ENCODE results near the gene BPHL. TPM values are rescaled to one million over a fixed set of nuclear protein-coding genes. Genes with fewer than 3 reads are reported as not detected.

BPHL gene
- 9.5 and 15.1 TPM in 2 replicates for total RNA-seq

- DNase-seq (ENCODE audit: low read depth) (peak; percentile 80), FAIRE-seq (no peak)
- Histone ChIP-seq H3K27me3 (ENCODE audit: control insufficient read depth, insufficient read depth, low read length) (no peaks in the 10 kb centered on the region), H3K4me3 (ENCODE audit: low read depth, low read length) (peak within 1 kb of the TSS; percentile 67), H3K36me3 (ENCODE audit: control insufficient read depth, insufficient read depth, low read length) (peaks cover 2% of the 10 kb centered on the region)
- TF ChIP-seq CTCF (IDR thresholded peaks at IDR 0.05; ENCODE audit: insufficient read depth, low read length, severe bottlenecking), result no peak
These were observed at the start of gene BPHL for GRCh38 chr6:3118353-3119039. BPHL (plus strand) TSS chr6:3118711; CDS start chr6:3118741, 30 bp downstream.

DNA sequence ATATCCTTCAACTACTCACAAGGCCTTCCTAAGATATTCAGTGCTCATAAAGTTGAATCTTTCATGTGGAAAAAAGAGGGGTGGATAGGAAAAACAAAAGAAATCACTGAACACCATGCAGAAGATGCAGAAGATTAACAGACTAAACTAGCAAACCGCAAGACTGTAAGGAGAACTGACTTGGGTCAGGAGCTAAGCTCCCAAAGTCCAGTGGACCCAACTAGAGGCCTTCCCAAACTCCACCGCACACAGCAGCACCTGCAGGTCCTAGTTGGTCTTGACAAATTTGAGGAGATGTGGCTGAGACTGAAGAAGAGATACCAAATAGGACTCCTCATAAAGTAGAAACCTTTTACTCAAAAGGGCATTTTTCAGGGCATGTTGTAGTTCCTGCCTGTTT, 46.9 kb upstream of the BPHL start:
- Histone ChIP-seq H3K36me3 (ENCODE audit: control insufficient read depth, insufficient read depth, low read length) (peaks cover 4% of the 10 kb centered on the region), H3K4me3 (ENCODE audit: low read depth, low read length) (no peak overlapping the region), H3K27me3 (ENCODE audit: control insufficient read depth, insufficient read depth, low read length) (no peaks in the 10 kb centered on the region)
- FAIRE-seq (no peak), DNase-seq (ENCODE audit: low read depth) (no peak)
- no peak for TF ChIP-seq CTCF (IDR thresholded peaks at IDR 0.05; ENCODE audit: insufficient read depth, low read length, severe bottlenecking)

GRCh38 chr6:3072798-3073197, 45.7 kb upstream of the BPHL start:
- FAIRE-seq (no peak), DNase-seq (ENCODE audit: low read depth) (no peak)
- H3K36me3 ChIP-seq (ENCODE audit: control insufficient read depth, insufficient read depth, low read length), result peaks cover 11% of the 10 kb centered on the region
- no peaks in the 10 kb centered on the region for H3K27me3 ChIP-seq (ENCODE audit: control insufficient read depth, insufficient read depth, low read length)
- TF ChIP-seq CTCF (IDR thresholded peaks at IDR 0.05; ENCODE audit: insufficient read depth, low read length, severe bottlenecking), result no peak
- H3K4me3 ChIP-seq (ENCODE audit: low read depth, low read length), result no peak overlapping the region

DNA sequence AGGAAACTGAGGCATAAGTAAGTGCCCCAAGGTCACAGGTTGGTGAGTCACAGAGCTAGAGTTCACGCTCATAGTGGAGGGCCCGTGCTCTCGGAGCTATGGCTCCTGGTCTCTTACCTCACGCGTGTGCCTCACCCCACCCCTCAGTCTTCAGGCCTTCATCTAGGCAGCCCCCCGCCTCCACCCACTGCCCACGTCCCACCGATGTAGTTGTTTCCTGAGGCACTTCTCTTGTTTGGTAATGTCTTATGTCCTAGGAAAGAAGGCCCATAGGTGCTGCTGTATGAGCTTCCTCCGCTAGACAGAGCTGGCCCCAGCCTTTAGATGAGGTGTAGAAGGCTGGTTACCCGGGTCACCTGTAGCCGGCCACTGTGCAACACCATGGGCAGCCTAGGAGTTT, 45.1 kb upstream of the BPHL start:
- H3K4me3 ChIP-seq (ENCODE audit: low read depth, low read length), result no peak overlapping the region
- TF ChIP-seq CTCF (IDR thresholded peaks at IDR 0.05; ENCODE audit: insufficient read depth, low read length, severe bottlenecking), result no peak
- FAIRE-seq, result no peak
- H3K36me3 ChIP-seq (ENCODE audit: control insufficient read depth, insufficient read depth, low read length), result peaks cover 14% of the 10 kb centered on the region
- H3K27me3 ChIP-seq (ENCODE audit: control insufficient read depth, insufficient read depth, low read length), result no peaks in the 10 kb centered on the region
- DNase-seq (ENCODE audit: low read depth), result no peak

DNA sequence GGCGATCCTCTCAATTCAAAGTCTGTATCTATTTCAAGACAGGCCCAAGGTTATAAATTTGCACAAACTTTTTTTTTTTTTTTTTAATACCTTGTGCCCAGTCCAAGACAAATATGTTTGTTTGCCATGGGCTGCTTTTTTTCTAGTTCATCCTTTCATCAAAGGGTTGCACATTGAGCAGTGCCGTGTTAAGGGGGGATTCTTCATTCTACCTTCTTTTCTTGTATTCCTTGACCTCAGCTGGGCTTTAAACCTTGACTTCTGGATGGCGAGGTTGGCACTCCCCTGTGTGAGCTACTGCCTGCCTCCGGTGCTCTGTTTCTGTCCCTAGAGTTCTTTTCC, 42.8 kb upstream of the BPHL start:
- FAIRE-seq, result no peak
- Histone ChIP-seq H3K36me3 (ENCODE audit: control insufficient read depth, insufficient read depth, low read length) (peaks cover 14% of the 10 kb centered on the region), H3K27me3 (ENCODE audit: control insufficient read depth, insufficient read depth, low read length) (no peaks in the 10 kb centered on the region), H3K4me3 (ENCODE audit: low read depth, low read length) (no peak overlapping the region)
- no peak for DNase-seq (ENCODE audit: low read depth)
- no peak for TF ChIP-seq CTCF (IDR thresholded peaks at IDR 0.05; ENCODE audit: insufficient read depth, low read length, severe bottlenecking)

GRCh38 chr6:3076320-3076719, 42.2 kb upstream of the BPHL start:
- FAIRE-seq, result no peak
- H3K36me3 ChIP-seq (ENCODE audit: control insufficient read depth, insufficient read depth, low read length), result peaks cover 14% of the 10 kb centered on the region
- no peak for TF ChIP-seq CTCF (IDR thresholded peaks at IDR 0.05; ENCODE audit: insufficient read depth, low read length, severe bottlenecking)

More at GRCh38 chr6:3076320-3076719, 42.2 kb upstream of the BPHL start:
- no peaks in the 10 kb centered on the region for H3K27me3 ChIP-seq (ENCODE audit: control insufficient read depth, insufficient read depth, low read length)
- no peak overlapping the region for H3K4me3 ChIP-seq (ENCODE audit: low read depth, low read length)
- DNase-seq (ENCODE audit: low read depth), result no peak
